A549 (cell line): ENCODE data around the gene PGBD5.

ENCODE experiments used
- CHD2 ChIP-seq: fragments of 150-350 bp; IDR thresholded peaks from 2 replicates; pipeline ENCODE4 v1.6.1; 2014; ENCODE audit warnings: low read length; ENCODE audit not compliant: partially characterized antibody
- CTCF ChIP-seq: fragments of >200 bp; sonication (Bioruptor Twin); formaldehyde crosslinking; IDR thresholded peaks from 3 replicates; pipeline ENCODE4 v1.5.1; 2016
- RAD21 ChIP-seq, 2 experiments: fragments of >200 bp in 1 of 2; sonication (Bioruptor Twin) in 1 of 2; formaldehyde crosslinking in 1 of 2; IDR thresholded peaks in 1 of 2; conservative IDR thresholded peaks in 1 of 2; 2 replicates in 1 of 2; 3 replicates in 1 of 2; pipeline ENCODE4 v1.6.1; 2012 to 2018; ENCODE audit warnings: inconsistent platforms in 1 of 2
- REST ChIP-seq: fragments of 200-600 bp; sonication (generic); IDR thresholded peaks from 2 replicates; pipeline ENCODE4 v1.6.1; 2016; ENCODE audit warnings: antibody characterized with exemption, mild to moderate bottlenecking, moderate library complexity

GRCh38 chr1:230415405-230416132 lies 10.6 kb downstream of the PGBD5 start:
- TF ChIP-seq CTCF (no peak), CHD2 (no peak), REST (no peak), RAD21 (conservative IDR thresholded peaks at IDR 0.05 in 1 of 2, IDR thresholded peaks at IDR 0.05 in 1 of 2) (no peak)
